DMS53 treated with DMSO at 0.1 percent for 48 hours (cell line): ENCODE results near the gene NFX1.
A peak's percentile ranks its signal among the peaks of the same experiment; 100 is the strongest.

Experiments
- DNase-seq: peaks from one replicate; lab custom pipeline; 2025; ENCODE audit not compliant: unreplicated experiment; lab: John Stamatoyannopoulos, UW

The NFX1 gene

DNA sequence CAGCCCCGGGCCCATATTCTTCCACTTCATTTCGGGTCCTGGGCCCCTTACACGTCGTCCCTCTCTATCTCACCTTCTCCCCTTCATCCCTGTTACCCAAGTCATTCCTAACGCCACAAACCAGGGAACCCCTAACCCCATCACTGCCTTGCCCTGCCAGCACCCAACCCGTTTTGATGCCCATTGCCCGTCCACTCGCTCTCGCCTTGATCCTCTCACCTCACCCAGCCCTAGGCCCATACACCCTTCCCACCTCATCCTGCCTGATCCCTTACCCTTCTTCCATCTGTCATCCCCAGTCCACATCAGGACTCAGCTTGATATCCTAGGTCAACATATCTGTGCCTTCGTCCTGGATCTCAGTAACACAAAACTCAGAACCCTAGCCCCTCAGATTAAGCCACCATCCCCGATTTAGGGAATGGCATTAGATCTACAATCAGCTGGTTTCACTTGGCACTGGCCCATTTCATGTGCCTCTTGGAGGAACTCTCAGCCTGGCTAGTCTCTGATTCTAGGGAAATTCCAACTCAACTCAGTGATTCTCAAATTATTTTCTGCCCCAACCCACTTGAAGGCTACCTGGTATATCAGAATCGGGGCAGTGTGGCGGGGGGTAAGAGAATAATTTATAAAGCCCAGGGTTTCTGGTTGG is 25.0 kb upstream of the NFX1 start:
- DNase-seq, result no peak

DNA sequence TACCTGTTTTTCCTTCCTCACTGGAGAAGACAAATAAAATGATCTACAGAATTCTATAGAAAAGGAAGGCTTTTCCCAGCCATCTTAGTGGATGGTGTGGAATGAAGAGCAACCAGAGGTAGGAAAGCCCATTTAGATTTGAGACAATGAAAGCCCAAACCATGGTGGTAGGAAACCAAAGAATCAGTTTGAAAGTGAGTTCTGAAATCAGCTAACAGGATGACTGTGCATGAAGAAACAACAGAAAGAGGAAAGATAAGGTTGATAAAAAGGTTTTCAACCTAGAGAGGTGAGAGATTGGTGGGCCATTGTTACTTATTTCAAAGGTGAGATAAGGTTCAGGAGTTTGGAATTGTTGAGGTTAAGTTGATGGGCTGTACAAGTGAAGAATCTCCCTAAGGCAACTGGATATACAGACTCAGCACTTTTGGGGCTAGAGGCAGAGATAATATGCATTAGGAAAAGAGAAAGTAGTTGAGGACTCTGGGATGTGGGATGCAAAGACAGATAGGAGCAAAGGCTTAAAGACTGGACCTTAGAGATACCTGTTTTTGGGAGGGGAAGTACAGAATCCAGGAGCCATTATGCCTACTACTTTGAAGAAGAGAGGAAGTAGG is 23.1 kb upstream of the NFX1 start:
- DNase-seq, result no peak

DNA sequence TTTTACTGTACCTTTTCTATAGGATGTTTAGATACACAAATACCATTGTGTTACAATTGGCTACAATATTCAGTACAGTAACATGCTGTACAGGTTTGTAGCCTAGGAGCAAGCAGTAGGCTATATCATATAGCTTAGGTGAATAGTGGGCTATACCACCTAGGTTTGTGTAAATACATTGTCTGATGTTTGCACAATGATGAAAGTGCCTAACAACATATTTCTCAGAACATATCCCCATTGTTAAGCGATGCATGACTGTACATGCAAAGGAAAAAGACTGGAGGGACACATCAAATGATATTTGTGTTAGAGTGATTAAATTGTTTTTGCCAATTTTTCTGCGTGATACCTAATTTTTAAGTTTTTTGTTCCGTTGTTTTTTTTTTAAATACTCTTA is 20.2 kb upstream of the NFX1 start:
- peak; percentile 41 for DNase-seq

DNA sequence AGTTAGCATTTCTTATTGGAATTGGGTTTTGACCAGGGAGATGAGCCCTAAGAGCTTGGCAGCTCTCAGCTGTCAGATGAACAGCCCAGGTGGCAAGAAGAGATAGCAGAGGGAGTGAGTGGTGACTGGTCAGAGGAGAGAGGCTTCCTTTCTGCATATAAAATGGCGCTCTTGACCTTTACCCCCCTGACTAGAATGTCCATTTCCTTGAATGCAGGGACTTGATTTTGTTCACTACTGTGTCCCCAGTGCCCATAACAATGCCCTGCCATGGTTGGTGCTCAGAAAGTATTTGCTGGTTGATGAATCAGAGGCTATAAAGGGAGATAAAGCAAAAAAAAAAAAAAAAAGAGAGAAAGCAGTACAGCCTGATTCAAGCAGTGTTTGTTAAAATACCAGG is 18.3 kb upstream of the NFX1 start:
- DNase-seq, result no peak

DNA sequence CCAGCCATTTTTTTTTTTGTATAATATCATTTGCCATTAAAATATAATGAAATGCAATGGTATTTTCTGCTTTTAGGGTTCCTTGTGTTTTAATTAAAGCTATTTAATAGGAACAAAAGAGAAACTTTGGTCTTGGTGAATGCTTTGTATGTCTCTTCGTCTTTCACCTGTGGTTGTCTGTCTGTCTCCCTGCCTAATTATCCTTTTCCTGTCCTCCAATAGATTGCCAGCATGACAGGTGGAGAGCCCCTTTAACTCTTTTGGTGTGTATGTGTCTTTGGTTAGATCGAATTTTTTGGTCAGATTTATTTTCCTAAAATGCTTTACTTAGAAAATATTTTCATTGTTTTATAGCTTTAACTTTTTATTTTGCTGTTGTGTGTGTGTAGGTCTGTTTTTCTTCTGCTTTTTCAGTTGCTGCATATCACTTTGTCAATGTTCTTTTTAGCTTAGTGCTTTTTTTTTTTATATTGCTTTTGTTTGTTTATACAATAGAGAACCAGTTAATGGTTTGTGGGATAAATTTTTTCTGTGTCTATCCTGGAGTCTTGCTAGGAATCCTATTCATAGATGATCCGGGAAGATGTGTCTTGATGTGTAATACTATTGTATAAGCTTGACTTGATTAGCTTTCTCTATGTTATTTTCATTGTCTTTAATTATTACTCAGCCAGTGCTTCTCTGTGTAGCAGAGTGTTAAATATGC is 16.9 kb upstream of the NFX1 start:
- no peak for DNase-seq

DNA sequence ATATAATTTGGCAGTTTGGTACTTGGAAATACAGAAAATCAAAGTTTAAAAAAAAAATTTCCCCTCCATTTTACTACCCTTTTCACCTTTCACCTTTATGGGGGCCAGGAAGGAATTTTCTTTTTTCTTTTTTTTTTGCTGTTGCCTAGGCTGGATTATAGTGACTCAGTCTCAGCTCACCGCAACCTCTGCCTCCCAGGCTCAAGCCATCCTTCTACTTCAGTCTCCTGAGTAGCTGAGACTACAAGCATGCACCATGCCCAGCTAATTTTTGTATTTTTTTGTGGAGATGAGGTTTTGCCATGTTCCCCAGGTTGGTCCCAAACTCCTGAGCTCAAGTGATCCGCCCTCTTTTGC is 16.4 kb upstream of the NFX1 start:
- no peak for DNase-seq

DNA sequence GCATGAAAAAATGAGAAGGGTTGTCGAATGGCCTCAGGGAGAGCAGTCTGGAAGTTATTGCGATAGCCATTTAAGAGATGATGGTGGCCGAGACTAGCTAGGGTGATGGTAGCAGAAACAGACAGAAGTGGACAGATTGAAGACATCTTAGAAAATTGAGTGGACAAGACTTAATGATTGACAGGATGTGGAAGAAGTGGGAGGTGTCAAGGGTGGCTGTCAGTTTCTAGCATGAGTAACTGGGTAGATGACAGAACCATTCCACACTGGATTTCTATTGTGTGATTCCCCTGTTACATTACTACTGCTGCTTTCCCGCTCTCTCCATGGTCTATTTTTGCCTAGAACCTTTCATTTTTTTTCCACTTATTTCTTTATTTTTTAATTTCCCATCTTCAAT is 12.8 kb upstream of the NFX1 start:
- no peak for DNase-seq

DNA sequence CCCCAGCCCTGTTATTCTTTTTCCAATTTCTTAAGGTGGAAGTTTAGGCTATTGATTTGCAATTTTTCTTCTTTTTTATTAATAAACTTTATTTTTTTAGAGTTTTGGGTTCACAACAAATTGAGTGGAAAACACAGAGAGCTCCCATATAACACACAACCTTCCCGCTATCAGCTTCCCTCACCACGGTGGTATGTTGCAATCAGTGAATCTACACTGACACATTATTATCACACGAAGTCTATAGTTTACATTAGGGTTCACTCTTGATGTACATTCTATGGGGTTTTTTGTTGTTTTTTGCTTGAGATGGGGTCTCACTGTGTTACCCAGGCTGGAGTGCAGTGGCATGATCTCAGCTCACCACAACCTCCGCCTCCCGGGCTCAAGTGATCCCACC is 4.8 kb upstream of the NFX1 start:
- DNase-seq, result no peak

DNA sequence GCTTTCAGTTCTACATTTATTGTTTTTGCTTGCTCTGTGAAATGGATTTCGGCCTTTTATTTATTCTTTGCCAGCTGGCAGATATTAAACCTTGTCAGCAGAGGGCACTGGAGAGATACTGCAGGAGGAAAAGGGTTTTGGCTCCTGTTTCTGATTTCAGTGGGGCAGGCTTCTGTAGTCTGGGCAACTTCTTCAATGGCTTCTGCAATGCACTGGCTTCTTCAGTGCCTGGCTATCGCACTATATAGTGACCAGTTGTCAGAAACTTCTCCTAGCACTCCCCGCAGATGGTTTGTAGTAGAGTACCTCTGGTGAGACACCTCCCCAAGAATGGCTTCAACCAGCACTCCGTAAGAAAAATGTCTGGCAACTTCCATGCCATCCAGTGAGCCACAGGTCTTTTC is 3.2 kb upstream of the NFX1 start:
- peak; percentile 62 for DNase-seq

DNA sequence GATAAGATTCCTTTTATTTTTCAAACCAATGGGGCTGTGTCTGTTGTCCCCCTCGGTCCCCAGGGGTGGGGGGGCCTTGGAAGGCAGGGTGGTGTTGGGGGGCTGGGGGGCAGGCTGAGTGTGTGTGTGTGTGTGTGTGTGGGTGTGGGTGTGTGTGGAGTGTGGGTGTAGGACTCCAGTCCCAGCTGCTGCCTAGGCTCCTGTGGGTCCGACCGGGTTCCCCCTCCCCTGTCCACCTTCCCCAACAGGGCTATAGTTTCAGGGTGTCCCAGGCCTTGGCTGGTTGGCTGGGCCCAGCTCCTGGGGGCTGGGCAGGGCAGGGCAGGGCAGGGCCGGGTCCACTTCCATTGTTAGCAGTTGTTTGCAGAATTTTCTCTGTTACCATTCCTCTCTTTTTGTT is 2.1 kb upstream of the NFX1 start:
- no peak for DNase-seq

DNA sequence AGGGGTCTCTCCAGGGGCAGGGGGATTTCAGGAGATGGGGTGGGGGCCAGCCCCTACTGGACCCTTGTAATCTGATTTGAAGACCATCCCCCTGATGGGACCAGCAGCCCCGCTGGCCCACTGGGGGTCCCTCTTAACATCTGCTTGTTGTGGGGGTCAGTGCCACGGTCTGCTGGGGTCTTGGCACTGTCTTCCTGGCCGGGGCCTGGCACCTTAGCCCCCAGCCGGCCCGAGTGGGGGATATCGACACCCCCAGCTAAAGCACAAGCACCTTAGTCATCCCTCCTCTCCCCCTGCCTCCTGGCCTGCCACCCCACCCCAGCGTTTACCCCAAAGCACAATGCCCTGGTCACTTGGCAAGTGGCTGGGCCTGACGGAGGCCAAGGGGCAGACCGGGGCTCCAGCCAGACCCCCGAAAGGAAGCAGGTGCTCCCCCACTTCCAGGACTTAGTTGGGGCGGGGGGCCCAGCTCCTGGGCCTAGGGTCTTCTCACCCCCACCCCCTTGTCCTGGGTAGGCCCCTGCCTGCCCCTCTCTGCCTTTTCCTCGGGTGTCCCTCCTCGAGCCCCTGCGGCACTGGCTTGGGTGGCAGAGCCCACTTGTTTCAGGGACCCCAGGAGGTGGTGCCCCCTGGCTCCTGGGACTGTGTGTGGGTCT is 1.4 kb upstream of the NFX1 start:
- no peak for DNase-seq

DNA sequence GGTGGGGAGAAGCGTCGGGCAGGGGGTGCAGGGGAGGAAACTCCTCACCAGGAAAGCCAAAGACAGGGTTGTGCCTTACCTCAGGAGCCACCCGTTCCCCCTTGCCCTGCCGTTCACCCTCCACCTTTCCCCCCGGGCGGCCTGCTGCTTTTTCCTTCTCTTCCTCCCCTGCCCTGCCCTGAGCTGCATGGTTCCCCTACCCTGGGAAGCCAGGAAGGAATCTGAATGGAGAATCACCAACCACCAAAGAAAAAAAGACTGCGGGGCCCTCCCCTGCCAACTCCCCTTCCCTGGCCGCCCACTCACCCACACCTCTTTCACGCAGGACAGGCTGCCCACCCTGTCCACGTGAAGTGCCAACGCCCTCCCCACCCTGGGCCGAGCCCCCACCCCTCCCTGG is 820 bp upstream of the NFX1 start:
- no peak for DNase-seq

DNA sequence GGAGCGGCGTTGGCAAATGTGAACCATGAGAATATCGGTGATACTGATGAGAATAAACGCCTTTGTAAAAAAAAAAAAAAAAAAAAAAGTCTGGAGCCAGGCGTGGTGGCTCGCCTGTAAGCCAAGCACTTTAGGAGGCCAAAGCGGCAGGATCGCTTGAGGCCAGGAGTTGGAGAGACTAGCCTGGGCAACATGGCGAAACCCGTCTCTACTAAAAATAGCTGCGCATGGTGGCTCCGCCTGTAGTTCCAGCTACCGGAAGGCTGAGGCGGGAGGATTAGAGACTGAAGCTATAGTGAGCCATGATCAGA is 425 bp upstream of the NFX1 start:
- DNase-seq, result no peak

DNA sequence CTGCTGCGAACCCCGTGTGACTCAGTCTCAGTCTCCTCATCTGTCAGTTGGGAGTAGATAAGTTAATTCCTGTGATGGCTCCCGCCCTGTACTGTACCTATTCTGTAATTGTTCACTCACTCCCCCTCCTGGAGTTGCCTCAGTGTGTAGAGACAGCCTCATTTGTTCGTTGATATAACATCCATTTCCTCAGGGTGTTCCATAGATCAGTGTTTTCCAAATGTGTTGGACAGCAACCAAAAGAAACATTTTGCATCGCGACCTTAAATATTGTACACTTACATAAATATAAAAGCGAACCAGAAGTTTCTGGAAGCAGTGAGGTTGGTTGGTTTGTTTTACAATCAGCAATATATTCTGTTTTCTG is 698 bp downstream of the NFX1 start:
- no peak for DNase-seq

DNA sequence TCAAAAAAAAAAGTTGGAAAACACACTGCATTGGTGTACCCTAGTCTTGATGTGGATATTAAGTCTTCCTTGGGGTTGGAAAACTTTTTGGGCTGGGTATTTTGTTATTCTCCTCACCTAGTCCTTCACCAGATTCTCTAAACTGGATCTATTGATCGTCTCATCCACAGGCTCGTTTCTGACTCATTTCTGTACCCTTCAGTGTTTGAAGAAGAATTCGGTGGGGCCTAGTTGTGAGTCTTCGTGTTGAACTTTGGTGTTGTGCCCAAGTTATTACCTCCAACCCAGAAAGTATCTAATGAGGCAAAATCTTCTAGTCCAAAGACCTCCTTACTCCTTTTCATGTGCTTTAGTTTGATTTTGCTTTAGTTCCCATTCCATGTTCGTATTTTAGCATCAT is 1.6 kb downstream of the NFX1 start:
- no peak for DNase-seq

DNA sequence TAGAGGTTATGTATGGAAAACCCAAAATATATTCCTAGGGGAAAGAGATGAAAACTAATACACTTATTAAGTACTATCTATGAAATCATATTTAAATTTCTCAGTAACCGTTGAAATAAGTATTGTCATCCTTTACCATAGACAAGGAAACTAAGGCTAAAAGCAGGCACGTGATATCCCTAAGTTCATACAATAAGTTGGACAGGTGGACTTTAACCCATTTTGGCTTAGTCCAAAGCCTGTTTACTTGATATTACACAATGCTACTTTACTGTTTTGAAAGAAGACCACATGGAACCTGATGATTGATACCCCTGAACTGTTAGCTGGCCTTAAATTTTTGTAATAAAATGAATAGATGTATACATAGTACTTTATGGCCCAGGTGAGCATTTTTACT is 3.5 kb downstream of the NFX1 start:
- no peak for DNase-seq

DNA sequence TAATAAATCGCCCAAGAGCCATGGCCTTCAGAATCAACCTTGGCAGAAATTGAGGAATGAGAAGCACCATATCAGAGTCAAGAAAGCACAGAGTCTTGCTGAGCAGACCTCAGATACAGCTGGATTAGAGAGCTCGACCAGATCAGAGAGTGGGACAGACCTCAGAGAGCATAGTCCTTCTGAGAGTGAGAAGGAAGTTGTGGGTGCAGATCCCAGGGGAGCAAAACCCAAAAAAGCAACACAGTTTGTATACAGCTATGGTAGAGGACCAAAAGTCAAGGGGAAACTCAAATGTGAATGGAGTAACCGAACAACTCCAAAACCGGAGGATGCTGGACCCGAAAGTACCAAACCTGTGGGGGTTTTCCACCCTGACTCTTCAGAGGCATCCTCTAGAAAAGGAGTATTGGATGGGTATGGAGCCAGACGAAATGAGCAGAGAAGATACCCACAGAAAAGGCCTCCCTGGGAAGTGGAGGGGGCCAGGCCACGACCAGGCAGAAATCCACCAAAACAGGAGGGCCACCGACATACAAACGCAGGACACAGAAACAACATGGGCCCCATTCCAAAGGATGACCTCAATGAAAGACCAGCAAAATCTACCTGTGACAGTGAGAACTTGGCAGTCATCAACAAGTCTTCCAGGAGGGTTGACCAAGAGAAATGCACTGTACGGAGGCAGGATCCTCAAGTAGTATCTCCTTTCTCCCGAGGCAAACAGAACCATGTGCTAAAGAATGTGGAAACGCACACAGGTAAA is 4.5 kb downstream of the NFX1 start:
- DNase-seq, result no peak

DNA sequence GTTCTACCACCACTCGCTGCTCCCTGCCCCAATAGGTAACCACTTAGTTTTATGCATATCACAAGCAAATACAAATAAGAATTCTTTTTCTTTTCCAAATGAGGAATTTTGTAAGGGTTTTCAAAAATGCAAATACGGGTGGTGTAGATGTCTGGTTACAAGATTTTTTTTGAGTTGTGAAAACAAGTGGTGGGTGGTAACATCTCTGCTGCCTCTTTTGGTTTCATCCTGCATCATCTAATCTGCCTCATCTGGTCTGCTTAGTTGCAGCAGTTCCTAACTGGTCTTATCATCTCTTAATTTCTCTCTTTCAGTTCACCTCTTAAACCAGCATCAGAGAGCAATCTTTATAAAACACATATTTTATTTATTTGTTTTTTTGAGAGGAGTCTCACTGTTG is 5.3 kb downstream of the NFX1 start:
- DNase-seq, result no peak

DNA sequence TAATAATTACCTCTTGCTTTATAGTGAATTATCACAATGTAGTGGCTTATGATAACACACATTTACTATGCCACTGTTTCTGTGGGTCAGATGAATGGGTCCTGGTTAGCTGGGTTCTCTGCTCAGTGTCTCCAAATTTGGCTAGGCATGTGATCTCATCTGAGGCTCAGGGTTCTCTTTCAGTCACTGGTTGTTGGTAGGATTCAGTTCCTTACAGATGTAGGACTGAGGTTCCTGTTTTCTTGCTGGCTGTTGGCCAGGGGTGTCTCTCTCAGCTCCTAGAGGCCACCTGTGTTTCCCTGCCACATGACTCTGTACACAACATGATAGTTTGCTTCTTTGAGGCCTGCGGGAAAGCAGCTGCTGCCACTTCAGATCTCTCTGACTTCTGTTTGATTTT is 7.1 kb downstream of the NFX1 start:
- peak; percentile 89 for DNase-seq

DNA sequence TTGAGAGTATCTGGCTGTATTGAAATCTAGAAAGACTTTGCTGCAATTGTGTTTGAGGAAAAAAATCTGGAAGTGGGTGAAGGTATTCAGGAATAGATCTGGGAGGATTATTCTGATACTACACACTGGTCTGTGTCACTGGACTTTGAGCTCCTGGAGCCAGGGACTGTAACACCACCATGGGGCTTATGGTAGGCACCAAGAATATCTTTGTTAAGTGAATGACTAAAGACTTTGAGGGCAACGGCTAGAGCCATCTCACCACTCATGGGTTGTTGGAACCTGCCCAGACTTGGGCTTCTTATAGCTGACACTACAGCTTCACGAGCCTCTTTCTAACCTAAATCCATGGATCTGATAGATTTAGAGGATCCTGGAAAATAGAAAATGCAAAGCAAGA is 10.2 kb downstream of the NFX1 start:
- no peak for DNase-seq

DNA sequence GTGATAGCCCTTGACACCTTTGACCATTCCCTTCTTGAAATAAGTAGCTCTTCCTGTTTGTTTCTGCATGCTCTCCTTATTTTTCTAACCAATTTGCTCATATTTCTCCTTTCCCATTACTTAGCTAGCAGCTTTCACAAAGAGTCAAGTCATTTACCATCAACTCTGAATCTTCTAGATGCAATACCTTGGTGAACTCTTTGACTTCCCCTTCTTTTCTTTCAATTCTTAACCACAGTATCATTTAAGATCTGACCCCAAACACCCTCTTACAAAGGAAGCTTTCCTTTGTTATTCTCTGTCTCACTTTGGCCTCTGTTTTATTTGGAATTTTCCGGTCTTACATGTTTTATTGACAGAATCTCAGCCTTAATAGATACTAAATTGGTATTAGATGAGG is 14.0 kb downstream of the NFX1 start:
- no peak for DNase-seq

DNA sequence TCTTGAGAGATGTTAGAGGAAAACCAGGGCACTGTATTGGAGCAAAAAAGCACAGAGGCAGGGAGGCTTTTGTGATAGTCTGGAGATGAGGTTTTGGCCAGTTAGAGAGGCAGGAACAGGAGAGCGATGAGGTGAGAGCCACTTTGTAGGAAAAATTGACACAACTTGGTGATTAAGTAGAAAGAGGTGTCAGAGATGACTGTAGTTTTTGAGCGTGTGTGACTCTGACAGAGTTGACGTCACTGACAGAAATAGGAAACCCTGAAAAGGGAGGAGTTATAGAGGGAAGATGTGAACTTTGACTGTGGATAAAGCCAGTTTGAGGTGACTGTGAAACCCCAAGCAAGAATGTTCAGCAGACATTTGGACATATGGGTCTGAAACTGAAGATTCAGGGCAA is 15.7 kb downstream of the NFX1 start:
- no peak for DNase-seq
